HepG2 (cell line): ENCODE measurements around the gene UGT1A8. TPM values are rescaled to one million over a fixed set of nuclear protein-coding genes. Genes with fewer than 3 reads are reported as not detected.

ENCODE experiments used
- BRCA1 ChIP-seq: sonication (generic); formaldehyde crosslinking; IDR thresholded peaks from 2 replicates; pipeline ENCODE4 v1.4.0; 2020; ENCODE audit warnings: missing genetic modification reagents
- CENPX ChIP-seq: sonication (generic); formaldehyde crosslinking; IDR thresholded peaks from 2 replicates; pipeline ENCODE4 v1.9.0; 2021; ENCODE audit warnings: mild to moderate bottlenecking, missing genetic modification reagents, moderate library complexity
- HIVEP1 ChIP-seq: sonication (generic); formaldehyde crosslinking; IDR thresholded peaks from 2 replicates; pipeline ENCODE4 v1.4.0; 2020; ENCODE audit warnings: mild to moderate bottlenecking, missing genetic modification reagents
- ISL2 ChIP-seq: sonication (generic); formaldehyde crosslinking; IDR thresholded peaks from 2 replicates; pipeline ENCODE4 v1.5.0; 2020; ENCODE audit warnings: missing genetic modification reagents
- JUN ChIP-seq: sonication (generic); formaldehyde crosslinking; IDR thresholded peaks from 2 replicates; pipeline ENCODE4 v1.4.0; 2020; ENCODE audit warnings: mild to moderate bottlenecking, missing genetic modification reagents
- KLF12 ChIP-seq: sonication (generic); formaldehyde crosslinking; IDR thresholded peaks from 2 replicates; pipeline ENCODE4 v1.4.0; 2020; ENCODE audit warnings: missing genetic modification reagents, borderline replicate concordance
- KMT2A ChIP-seq: sonication (generic); formaldehyde crosslinking; IDR thresholded peaks from 2 replicates; pipeline ENCODE4 v1.4.0; 2020; ENCODE audit warnings: missing genetic modification reagents
- NR2F1 ChIP-seq, 2 experiments: fragments of 450-650 bp in 1 of 2; formaldehyde crosslinking in 1 of 2; IDR thresholded peaks; 2 replicates each; pipeline versions ENCODE4 v1.5.0 to v1.6.1; 2016 to 2020; ENCODE audit warnings: mild to moderate bottlenecking in 1 of 2, missing compliant biosample characterization in 1 of 2, missing genetic modification reagents in 1 of 2, moderate library complexity in 1 of 2
- RFXAP ChIP-seq: sonication (generic); formaldehyde crosslinking; IDR thresholded peaks from 2 replicates; pipeline ENCODE4 v1.4.0; 2020; ENCODE audit warnings: missing genetic modification reagents, borderline replicate concordance
- RNF2 ChIP-seq: fragments of 450-650 bp; conservative IDR thresholded peaks from 2 replicates; pipeline ENCODE4 v1.6.1; 2016; ENCODE audit warnings: low read depth
- SIX4 ChIP-seq: sonication (generic); formaldehyde crosslinking; IDR thresholded peaks from 2 replicates; pipeline ENCODE4 v1.4.0; 2020; ENCODE audit warnings: missing genetic modification reagents
- SRY ChIP-seq: sonication (generic); formaldehyde crosslinking; IDR thresholded peaks from 2 replicates; pipeline ENCODE4 v1.8.0; 2022; ENCODE audit warnings: mild to moderate bottlenecking, missing genetic modification reagents
- THAP11 ChIP-seq: IDR thresholded peaks from 2 replicates; pipeline ENCODE4 v1.6.1; 2016; ENCODE audit warnings: missing biosample characterization, missing genetic modification reagents
- TRIM24 ChIP-seq: sonication (generic); formaldehyde crosslinking; IDR thresholded peaks from 2 replicates; pipeline ENCODE4 v1.8.0; 2022; ENCODE audit warnings: mild to moderate bottlenecking, missing genetic modification reagents
- ZNF20 ChIP-seq: sonication (generic); formaldehyde crosslinking; IDR thresholded peaks from 2 replicates; pipeline ENCODE4 v1.4.0; 2020; ENCODE audit warnings: mild to moderate bottlenecking, moderate library complexity, missing genetic modification reagents
- ZNF83 ChIP-seq: sonication (generic); formaldehyde crosslinking; IDR thresholded peaks from 2 replicates; pipeline ENCODE4 v1.4.0; 2020; ENCODE audit warnings: missing genetic modification reagents, mild to moderate bottlenecking, borderline replicate concordance
- polyA plus RNA-seq, 8 experiments: library from polyadenylated mRNA; depleted of rRNA in 3 of 8; stranded (reverse) in 7 of 8; unstranded in 1 of 8; fragments of >200 nt; fragmentation: Illumina TruSeq in 4 of 8; extraction: Trizol in 4 of 8; gene quantifications; 2 replicates each; pipeline versions ENCODE4 v1.2.1 to v1.2.3, GENCODE V29; 2011 to 2016; ENCODE audit warnings: low read depth in 4 of 8, missing spikeins in 1 of 8, mixed read lengths in 1 of 8; ENCODE audit not compliant: insufficient read depth in 1 of 8
- total RNA-seq, 5 experiments: library from RNA; depleted of rRNA; stranded (reverse); fragments of >200 nt; fragmentation: Illumina TruSeq; extraction: Trizol; gene quantifications; 2 replicates each; pipeline ENCODE4 v1.2.3, GENCODE V29; 2016; ENCODE audit warnings: low read depth in 1 of 5
- TF ChIP-seq, protein P1 (sequence below): sonication (generic); formaldehyde crosslinking; IDR thresholded peaks from 2 replicates; pipeline ENCODE4 v1.9.0; 2022; ENCODE audit warnings: low read depth, missing genetic modification reagents
- TF ChIP-seq, protein P2 (sequence below): IDR thresholded peaks from 2 replicates; pipeline ENCODE4 v1.6.1; 2016; ENCODE audit warnings: missing compliant biosample characterization, missing genetic modification reagents, borderline replicate concordance
- TF ChIP-seq, protein P3 (sequence below): sonication (generic); formaldehyde crosslinking; IDR thresholded peaks from 2 replicates; pipeline ENCODE4 v1.4.0; 2020; ENCODE audit warnings: missing genetic modification reagents
- TF ChIP-seq, protein P4 (sequence below): sonication (generic); formaldehyde crosslinking; IDR thresholded peaks from 2 replicates; pipeline ENCODE4 v1.5.0; 2020; ENCODE audit warnings: missing genetic modification reagents
- TF ChIP-seq, protein P5 (sequence below): sonication (generic); formaldehyde crosslinking; IDR thresholded peaks from 2 replicates; pipeline ENCODE4 v1.4.0; 2020; ENCODE audit warnings: missing genetic modification reagents, mild to moderate bottlenecking, borderline replicate concordance

Gene UGT1A8
- total and polyA plus RNA-seq, 2 of the 13 experiments (the other 11 are each of a cell fraction or from before 2014, with no cell fraction given) = not detected

DNA sequence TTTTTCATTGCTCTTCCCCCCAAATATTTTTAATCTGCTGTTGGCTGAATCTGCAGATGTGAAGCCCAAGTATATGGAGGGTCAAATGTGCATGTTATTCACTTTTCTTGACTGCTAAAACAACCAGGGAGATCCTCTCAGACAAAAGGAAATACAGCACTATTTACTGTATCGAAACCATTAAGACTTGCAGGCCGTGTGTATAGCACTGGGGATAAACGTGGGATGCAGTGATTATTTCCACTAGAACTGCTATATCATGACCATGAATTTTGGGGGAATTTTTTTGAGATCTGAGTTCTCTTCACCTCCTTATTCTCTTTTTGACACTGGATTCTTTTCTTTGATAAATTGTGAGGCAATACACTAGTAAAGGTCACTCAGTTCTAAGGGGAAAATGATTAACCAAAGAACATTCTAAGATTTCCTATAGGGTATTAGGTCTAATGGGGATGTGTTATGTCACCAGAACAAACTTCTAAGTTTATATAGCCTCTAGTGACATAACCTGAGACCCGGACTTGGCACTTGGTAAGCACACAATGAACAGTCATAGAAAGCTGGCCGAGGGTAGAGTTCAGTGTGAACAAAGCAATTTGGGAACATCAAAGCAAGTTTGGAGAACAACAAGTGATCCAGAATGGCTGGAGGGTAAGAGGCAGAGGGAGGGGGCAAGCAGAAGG, 127.8 kb downstream of the UGT1A8 start (continued):
- TF ChIP-seq, protein P1, sequence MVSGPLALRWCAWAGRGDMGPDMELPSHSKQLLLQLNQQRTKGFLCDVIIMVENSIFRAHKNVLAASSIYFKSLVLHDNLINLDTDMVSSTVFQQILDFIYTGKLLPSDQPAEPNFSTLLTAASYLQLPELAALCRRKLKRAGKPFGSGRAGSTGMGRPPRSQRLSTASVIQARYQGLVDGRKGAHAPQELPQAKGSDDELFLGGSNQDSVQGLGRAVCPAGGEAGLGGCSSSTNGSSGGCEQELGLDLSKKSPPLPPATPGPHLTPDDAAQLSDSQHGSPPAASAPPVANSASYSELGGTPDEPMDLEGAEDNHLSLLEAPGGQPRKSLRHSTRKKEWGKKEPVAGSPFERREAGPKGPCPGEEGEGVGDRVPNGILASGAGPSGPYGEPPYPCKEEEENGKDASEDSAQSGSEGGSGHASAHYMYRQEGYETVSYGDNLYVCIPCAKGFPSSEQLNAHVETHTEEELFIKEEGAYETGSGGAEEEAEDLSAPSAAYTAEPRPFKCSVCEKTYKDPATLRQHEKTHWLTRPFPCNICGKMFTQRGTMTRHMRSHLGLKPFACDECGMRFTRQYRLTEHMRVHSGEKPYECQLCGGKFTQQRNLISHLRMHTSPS (CRISPR knock-in tag) = no peak; the same call in 1 of the 2 replicates
- TF ChIP-seq RNF2 (0 out of 2 replicates have a peak, but pooled peaks have one; percentile 2), SIX4 (CRISPR knock-in tag) (peak; percentile 91), ZNF83 (no peak), THAP11 (CRISPR knock-in tag) (peak; percentile 75), SRY (CRISPR knock-in tag) (no peak), HIVEP1 (CRISPR knock-in tag) (no peak; the same call in 1 of the 2 replicates), ZNF20 (CRISPR knock-in tag) (peak; percentile 65; the same call in 1 of the 2 replicates), ISL2 (CRISPR knock-in tag) (peak; percentile 94), TRIM24 (CRISPR knock-in tag) (0 out of 2 replicates have a peak, but pooled peaks have one; percentile 67), KLF12 (CRISPR knock-in tag) (no peak), KMT2A (CRISPR knock-in tag) (no peak), RFXAP (peak; percentile 81; the same call in 1 of the 2 replicates), BRCA1 (peak; percentile 70; the same call in 1 of the 2 replicates), NR2F1 (CRISPR knock-in tag; IDR thresholded peaks at IDR 0.05) (peak; percentile 97 to 99), JUN (CRISPR knock-in tag) (peak; percentile 94), CENPX (CRISPR knock-in tag) (no peak)
- TF ChIP-seq, protein P2, sequence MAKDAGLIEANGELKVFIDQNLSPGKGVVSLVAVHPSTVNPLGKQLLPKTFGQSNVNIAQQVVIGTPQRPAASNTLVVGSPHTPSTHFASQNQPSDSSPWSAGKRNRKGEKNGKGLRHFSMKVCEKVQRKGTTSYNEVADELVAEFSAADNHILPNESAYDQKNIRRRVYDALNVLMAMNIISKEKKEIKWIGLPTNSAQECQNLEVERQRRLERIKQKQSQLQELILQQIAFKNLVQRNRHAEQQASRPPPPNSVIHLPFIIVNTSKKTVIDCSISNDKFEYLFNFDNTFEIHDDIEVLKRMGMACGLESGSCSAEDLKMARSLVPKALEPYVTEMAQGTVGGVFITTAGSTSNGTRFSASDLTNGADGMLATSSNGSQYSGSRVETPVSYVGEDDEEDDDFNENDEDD (CRISPR knock-in tag) = peak; percentile 17; the same call in 1 of the 2 replicates
- TF ChIP-seq, protein P3, sequence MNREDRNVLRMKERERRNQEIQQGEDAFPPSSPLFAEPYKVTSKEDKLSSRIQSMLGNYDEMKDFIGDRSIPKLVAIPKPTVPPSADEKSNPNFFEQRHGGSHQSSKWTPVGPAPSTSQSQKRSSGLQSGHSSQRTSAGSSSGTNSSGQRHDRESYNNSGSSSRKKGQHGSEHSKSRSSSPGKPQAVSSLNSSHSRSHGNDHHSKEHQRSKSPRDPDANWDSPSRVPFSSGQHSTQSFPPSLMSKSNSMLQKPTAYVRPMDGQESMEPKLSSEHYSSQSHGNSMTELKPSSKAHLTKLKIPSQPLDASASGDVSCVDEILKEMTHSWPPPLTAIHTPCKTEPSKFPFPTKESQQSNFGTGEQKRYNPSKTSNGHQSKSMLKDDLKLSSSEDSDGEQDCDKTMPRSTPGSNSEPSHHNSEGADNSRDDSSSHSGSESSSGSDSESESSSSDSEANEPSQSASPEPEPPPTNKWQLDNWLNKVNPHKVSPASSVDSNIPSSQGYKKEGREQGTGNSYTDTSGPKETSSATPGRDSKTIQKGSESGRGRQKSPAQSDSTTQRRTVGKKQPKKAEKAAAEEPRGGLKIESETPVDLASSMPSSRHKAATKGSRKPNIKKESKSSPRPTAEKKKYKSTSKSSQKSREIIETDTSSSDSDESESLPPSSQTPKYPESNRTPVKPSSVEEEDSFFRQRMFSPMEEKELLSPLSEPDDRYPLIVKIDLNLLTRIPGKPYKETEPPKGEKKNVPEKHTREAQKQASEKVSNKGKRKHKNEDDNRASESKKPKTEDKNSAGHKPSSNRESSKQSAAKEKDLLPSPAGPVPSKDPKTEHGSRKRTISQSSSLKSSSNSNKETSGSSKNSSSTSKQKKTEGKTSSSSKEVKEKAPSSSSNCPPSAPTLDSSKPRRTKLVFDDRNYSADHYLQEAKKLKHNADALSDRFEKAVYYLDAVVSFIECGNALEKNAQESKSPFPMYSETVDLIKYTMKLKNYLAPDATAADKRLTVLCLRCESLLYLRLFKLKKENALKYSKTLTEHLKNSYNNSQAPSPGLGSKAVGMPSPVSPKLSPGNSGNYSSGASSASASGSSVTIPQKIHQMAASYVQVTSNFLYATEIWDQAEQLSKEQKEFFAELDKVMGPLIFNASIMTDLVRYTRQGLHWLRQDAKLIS = no peak
- TF ChIP-seq, protein P4, sequence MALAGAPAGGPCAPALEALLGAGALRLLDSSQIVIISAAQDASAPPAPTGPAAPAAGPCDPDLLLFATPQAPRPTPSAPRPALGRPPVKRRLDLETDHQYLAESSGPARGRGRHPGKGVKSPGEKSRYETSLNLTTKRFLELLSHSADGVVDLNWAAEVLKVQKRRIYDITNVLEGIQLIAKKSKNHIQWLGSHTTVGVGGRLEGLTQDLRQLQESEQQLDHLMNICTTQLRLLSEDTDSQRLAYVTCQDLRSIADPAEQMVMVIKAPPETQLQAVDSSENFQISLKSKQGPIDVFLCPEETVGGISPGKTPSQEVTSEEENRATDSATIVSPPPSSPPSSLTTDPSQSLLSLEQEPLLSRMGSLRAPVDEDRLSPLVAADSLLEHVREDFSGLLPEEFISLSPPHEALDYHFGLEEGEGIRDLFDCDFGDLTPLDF = no peak
- TF ChIP-seq, protein P5, sequence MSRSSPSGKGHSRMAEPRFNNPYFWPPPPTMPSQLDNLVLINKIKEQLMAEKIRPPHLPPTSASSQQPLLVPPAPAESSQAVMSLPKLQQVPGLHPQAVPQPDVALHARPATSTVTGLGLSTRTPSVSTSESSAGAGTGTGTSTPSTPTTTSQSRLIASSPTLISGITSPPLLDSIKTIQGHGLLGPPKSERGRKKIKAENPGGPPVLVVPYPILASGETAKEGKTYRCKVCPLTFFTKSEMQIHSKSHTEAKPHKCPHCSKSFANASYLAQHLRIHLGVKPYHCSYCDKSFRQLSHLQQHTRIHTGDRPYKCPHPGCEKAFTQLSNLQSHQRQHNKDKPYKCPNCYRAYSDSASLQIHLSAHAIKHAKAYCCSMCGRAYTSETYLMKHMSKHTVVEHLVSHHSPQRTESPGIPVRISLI (CRISPR knock-in tag) = peak; percentile 61; the same call in 1 of the 2 replicates
